GM19239 (cell line): ENCODE measurements around the gene EPHB4.
A peak's percentile ranks its signal among the peaks of the same experiment; 100 is the strongest.
"Not testable (repeated sequence)": the region's sequence is repeated elsewhere in the genome, so short reads cannot be mapped to it uniquely, and the experiment has no call there.

Experiments used
- DNase-seq: peaks from one replicate; pipeline ENCODE4 v3.0.0; 2011; ENCODE audit warnings: low spot score; ENCODE audit not compliant: insufficient read length
- FAIRE-seq: peaks from 2 replicates; lab custom pipeline; 2011; peaks lifted over from hg19 to GRCh38; lab: Jason Lieb, UNC

The EPHB4 gene

GRCh38 chr7:100823140-100823525 lies 4.2 kb downstream of the EPHB4 start:
- no peak for DNase-seq
- no peak for FAIRE-seq

- no peak for FAIRE-seq
Observed at GRCh38 chr7:100822236-100823139, 4.8 kb downstream of the EPHB4 start.

GRCh38 chr7:100819586-100819985 lies 7.7 kb downstream of the EPHB4 start:
- DNase-seq: no peak
- no peak for FAIRE-seq

More at GRCh38 chr7:100822236-100823139, 4.8 kb downstream of the EPHB4 start:
- no peak for DNase-seq

- DNase-seq (no peak), FAIRE-seq (no peak)
Observed at GRCh38 chr7:100818825-100819224, 8.5 kb downstream of the EPHB4 start.

- FAIRE-seq (no peak), DNase-seq (no peak)
Observed at GRCh38 chr7:100818366-100818765, 9.0 kb downstream of the EPHB4 start.

GRCh38 chr7:100817097-100817496 lies 10.2 kb downstream of the EPHB4 start:
- FAIRE-seq: no peak
- no peak for DNase-seq

- not testable (repeated sequence) for DNase-seq
Observed at GRCh38 chr7:100816515-100816914, 10.8 kb downstream of the EPHB4 start.

GRCh38 chr7:100812729-100813128 lies 14.6 kb downstream of the EPHB4 start:
- FAIRE-seq (no peak), DNase-seq (no peak)

More at GRCh38 chr7:100816515-100816914, 10.8 kb downstream of the EPHB4 start:
- not testable (repeated sequence) for FAIRE-seq

GRCh38 chr7:100811480-100811879 lies 15.8 kb downstream of the EPHB4 start:
- no peak for DNase-seq
- no peak for FAIRE-seq

GRCh38 chr7:100808354-100808875 lies 18.9 kb downstream of the EPHB4 start:
- no peak for FAIRE-seq
- no peak for DNase-seq

- not testable (repeated sequence) for FAIRE-seq, DNase-seq
Observed at GRCh38 chr7:100806883-100807282, 20.4 kb downstream of the EPHB4 start.

GRCh38 chr7:100806276-100806675 lies 21.0 kb downstream of the EPHB4 start:
- no peak for FAIRE-seq

GRCh38 chr7:100804681-100805431 lies 22.5 kb downstream of the EPHB4 start:
- DNase-seq (no peak), FAIRE-seq (no peak)

More at GRCh38 chr7:100806276-100806675, 21.0 kb downstream of the EPHB4 start:
- DNase-seq: no peak

- DNase-seq (peak; percentile 93), FAIRE-seq (peak; percentile 90)
Observed at GRCh38 chr7:100803398-100804161, 23.7 kb downstream of the EPHB4 start.

GRCh38 chr7:100802951-100803350 lies 24.4 kb downstream of the EPHB4 start:
- FAIRE-seq (no peak), DNase-seq (no peak)

- DNase-seq: no peak
- FAIRE-seq: no peak
Observed at GRCh38 chr7:100801833-100802568, 25.3 kb downstream of the EPHB4 start.

GRCh38 chr7:100799037-100799896 lies 28.1 kb downstream of the EPHB4 start:
- DNase-seq (no peak), FAIRE-seq (peak; percentile 23)

- DNase-seq (no peak), FAIRE-seq (no peak)
Observed at GRCh38 chr7:100794741-100795140, 32.6 kb downstream of the EPHB4 start.
